Activated naive CD8-positive, alpha-beta T cell (primary cell): ENCODE results near the gene AGR3.

ENCODE experiments used
- H3K27ac Mint-ChIP-seq: one replicate; pipeline ENCODE4 v1.8.0; 2021; ENCODE audit warnings: mixed read lengths
- H3K27me3 Mint-ChIP-seq: one replicate; pipeline ENCODE4 v1.8.0; 2021; ENCODE audit warnings: mixed read lengths
- H3K36me3 Mint-ChIP-seq: one replicate; pipeline ENCODE4 v1.8.0; 2021; ENCODE audit warnings: mixed read lengths
- H3K4me1 Mint-ChIP-seq: one replicate; pipeline ENCODE4 v1.8.0; 2021; ENCODE audit warnings: low read depth, mixed read lengths
- H3K4me3 Mint-ChIP-seq: one replicate; pipeline ENCODE4 v1.8.0; 2021; ENCODE audit warnings: mild to moderate bottlenecking, mixed read lengths
- H3K9me3 Mint-ChIP-seq: one replicate; pipeline ENCODE4 v1.8.0; 2021; ENCODE audit warnings: low read depth, mixed read lengths

The AGR3 gene

DNA sequence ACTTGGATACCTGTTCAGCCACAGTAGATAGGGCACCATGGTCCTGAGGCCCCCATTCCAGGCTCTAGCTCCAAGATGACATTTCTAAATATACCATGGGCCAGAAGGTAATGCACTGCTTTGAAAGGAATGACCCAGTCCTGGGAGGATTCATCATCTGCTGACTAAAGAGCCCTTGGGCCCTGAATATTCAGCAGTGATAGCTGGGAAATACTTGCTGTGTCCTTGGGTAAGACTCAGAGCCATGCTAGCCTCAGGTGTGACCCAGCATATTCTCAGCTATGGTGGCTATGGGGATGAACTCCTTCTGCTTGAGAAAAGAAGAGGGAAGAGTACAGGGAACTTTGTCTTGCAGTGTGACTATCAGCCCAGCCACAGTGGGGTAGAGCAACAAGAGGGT is 55.7 kb downstream of the AGR3 start:
- no peak overlapping the region for H3K27ac Mint-ChIP-seq
- H3K4me3 Mint-ChIP-seq, result no peak overlapping the region
- H3K36me3 Mint-ChIP-seq, result no peaks in the 10 kb centered on the region
- H3K9me3 Mint-ChIP-seq, result peaks cover 20% of the 10 kb centered on the region
- H3K27me3 Mint-ChIP-seq, result peaks cover 16% of the 10 kb centered on the region
- H3K4me1 Mint-ChIP-seq, result no peaks in the 10 kb centered on the region

DNA sequence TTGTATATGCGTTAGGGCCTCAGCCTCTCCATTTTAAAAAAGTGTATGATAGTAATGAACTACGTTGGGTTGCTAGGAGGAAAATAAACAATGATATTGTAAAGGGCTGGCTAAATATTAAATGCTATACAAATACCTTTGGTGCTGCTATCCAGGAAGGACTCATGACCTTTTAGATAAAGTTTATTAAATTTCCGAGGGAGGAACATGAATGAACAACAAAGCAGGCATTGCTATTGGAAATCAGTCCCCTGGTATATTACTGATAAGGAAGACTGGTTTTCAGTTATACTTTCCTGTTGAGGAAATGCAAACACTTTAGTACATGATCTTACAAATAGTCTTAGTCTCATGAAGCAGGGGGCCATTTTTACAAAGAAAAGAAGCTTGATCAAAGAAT is 59.8 kb downstream of the AGR3 start:
- Mint-ChIP-seq H3K4me3 (no peak overlapping the region), H3K27ac (no peak overlapping the region), H3K36me3 (no peaks in the 10 kb centered on the region)

GRCh38 chr7:16818732-16819131 is 63.1 kb downstream of the AGR3 start:
- H3K27ac Mint-ChIP-seq, result no peak overlapping the region
- H3K4me3 Mint-ChIP-seq, result no peak overlapping the region
- no peaks in the 10 kb centered on the region for H3K36me3 Mint-ChIP-seq
- no peaks in the 10 kb centered on the region for H3K4me1 Mint-ChIP-seq
- no peaks in the 10 kb centered on the region for H3K9me3 Mint-ChIP-seq
- H3K27me3 Mint-ChIP-seq, result peaks cover 20% of the 10 kb centered on the region

More for the DNA sequence above, 59.8 kb downstream of the AGR3 start:
- peaks cover 19% of the 10 kb centered on the region for H3K27me3 Mint-ChIP-seq
- peaks cover 2% of the 10 kb centered on the region for H3K9me3 Mint-ChIP-seq
- no peaks in the 10 kb centered on the region for H3K4me1 Mint-ChIP-seq

- peaks cover 17% of the 10 kb centered on the region for H3K27me3 Mint-ChIP-seq
- H3K4me3 Mint-ChIP-seq, result no peak overlapping the region
- no peak overlapping the region for H3K27ac Mint-ChIP-seq
- H3K9me3 Mint-ChIP-seq, result no peaks in the 10 kb centered on the region
- no peaks in the 10 kb centered on the region for H3K36me3 Mint-ChIP-seq
- no peaks in the 10 kb centered on the region for H3K4me1 Mint-ChIP-seq
Measured at GRCh38 chr7:16817536-16817935, 64.2 kb downstream of the AGR3 start.

GRCh38 chr7:16816824-16817223 is 65.0 kb downstream of the AGR3 start:
- H3K27me3 Mint-ChIP-seq, result peaks cover 15% of the 10 kb centered on the region
- H3K36me3 Mint-ChIP-seq, result no peaks in the 10 kb centered on the region
- no peak overlapping the region for H3K27ac Mint-ChIP-seq
- H3K9me3 Mint-ChIP-seq, result no peaks in the 10 kb centered on the region
- no peak overlapping the region for H3K4me3 Mint-ChIP-seq
- no peaks in the 10 kb centered on the region for H3K4me1 Mint-ChIP-seq

DNA sequence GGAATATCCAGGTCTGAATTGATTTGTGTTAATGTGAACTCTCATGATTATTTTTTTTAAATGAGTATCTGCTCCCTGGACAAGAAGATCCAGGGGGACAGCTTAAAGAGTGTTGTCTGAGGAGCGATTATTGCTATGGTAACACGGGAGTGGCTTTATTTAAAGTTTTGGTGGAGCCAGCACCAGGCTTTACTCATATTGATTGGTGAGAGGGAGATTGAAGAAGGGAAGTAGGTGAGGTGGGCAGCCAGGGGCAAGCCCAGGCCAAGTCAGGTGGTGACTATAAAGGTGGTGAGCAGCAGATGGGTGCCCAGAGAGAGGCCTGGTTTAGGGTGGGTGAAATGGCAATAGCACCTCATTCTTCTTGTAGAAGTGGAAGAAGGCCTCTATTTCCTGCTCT is 66.8 kb downstream of the AGR3 start:
- no peak overlapping the region for H3K4me3 Mint-ChIP-seq
- H3K4me1 Mint-ChIP-seq, result no peaks in the 10 kb centered on the region
- H3K9me3 Mint-ChIP-seq, result no peaks in the 10 kb centered on the region
- no peak overlapping the region for H3K27ac Mint-ChIP-seq
- H3K27me3 Mint-ChIP-seq, result peaks cover 5% of the 10 kb centered on the region
- no peaks in the 10 kb centered on the region for H3K36me3 Mint-ChIP-seq

- no peaks in the 10 kb centered on the region for H3K9me3 Mint-ChIP-seq
- H3K27ac Mint-ChIP-seq, result no peak overlapping the region
- no peaks in the 10 kb centered on the region for H3K36me3 Mint-ChIP-seq
- H3K27me3 Mint-ChIP-seq, result peaks cover 4% of the 10 kb centered on the region
- no peak overlapping the region for H3K4me3 Mint-ChIP-seq
- H3K4me1 Mint-ChIP-seq, result no peaks in the 10 kb centered on the region
Measured at GRCh38 chr7:16813232-16813616, 68.6 kb downstream of the AGR3 start.

GRCh38 chr7:16812542-16813231 is 69.1 kb downstream of the AGR3 start:
- H3K36me3 Mint-ChIP-seq, result no peaks in the 10 kb centered on the region

DNA sequence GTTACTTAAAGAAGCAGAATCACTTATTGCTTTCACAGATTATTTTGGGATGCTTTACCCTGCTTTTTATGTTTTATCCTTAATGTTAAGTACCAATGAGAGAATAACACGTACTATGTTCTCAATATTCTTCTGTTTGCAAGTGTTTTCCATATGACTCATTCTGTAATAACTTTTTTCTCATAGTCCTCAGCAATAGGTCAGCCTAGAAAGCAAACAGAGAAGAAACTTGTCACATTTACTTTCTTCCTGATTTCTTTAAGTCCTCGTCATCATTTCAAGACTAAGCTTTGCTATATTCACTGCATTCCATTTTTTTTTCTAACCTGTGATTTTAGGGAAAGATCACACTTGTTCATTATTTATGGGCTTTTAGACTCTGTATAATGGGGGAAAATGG is 70.2 kb downstream of the AGR3 start:
- Mint-ChIP-seq H3K27me3 (peaks cover 6% of the 10 kb centered on the region), H3K4me1 (no peaks in the 10 kb centered on the region)

More at GRCh38 chr7:16812542-16813231, 69.1 kb downstream of the AGR3 start:
- H3K9me3 Mint-ChIP-seq, result no peaks in the 10 kb centered on the region
- no peak overlapping the region for H3K27ac Mint-ChIP-seq
- no peak overlapping the region for H3K4me3 Mint-ChIP-seq
- no peaks in the 10 kb centered on the region for H3K4me1 Mint-ChIP-seq
- peaks cover 6% of the 10 kb centered on the region for H3K27me3 Mint-ChIP-seq

DNA sequence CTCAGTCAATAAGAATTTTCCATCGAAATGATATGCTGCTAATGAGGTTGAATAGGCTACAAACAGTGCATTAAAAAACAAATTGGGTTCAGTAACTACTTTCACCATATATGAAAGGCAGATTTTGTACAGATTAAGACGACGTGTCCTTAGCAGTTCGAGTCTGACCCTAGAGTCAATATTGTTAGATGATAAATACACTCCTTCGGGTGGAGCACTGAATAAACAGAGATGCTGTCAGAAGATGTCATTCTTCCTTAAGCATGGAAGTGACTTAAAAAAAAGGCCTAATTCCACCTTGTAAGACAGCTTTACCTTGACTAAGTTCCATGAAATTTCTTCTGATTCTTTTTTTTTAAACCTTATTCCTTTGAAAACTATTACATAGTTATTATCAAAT is 71.2 kb downstream of the AGR3 start:
- H3K4me3 Mint-ChIP-seq, result no peak overlapping the region
- H3K9me3 Mint-ChIP-seq, result no peaks in the 10 kb centered on the region
- no peaks in the 10 kb centered on the region for H3K4me1 Mint-ChIP-seq
- H3K27me3 Mint-ChIP-seq, result peaks cover 4% of the 10 kb centered on the region
- H3K27ac Mint-ChIP-seq, result no peak overlapping the region
- no peaks in the 10 kb centered on the region for H3K36me3 Mint-ChIP-seq

More for the DNA sequence above, 70.2 kb downstream of the AGR3 start:
- H3K4me3 Mint-ChIP-seq, result no peak overlapping the region
- H3K9me3 Mint-ChIP-seq, result no peaks in the 10 kb centered on the region
- no peak overlapping the region for H3K27ac Mint-ChIP-seq
- no peaks in the 10 kb centered on the region for H3K36me3 Mint-ChIP-seq

- no peaks in the 10 kb centered on the region for H3K9me3 Mint-ChIP-seq
- no peaks in the 10 kb centered on the region for H3K36me3 Mint-ChIP-seq
- no peak overlapping the region for H3K27ac Mint-ChIP-seq
- H3K4me1 Mint-ChIP-seq, result no peaks in the 10 kb centered on the region
- no peak overlapping the region for H3K4me3 Mint-ChIP-seq
- peaks cover 2% of the 10 kb centered on the region for H3K27me3 Mint-ChIP-seq
Measured at GRCh38 chr7:16810112-16810511, 71.7 kb downstream of the AGR3 start.
